Measurements from ENCODE around the gene PELI2. TPM values are rescaled to one million over a fixed set of nuclear protein-coding genes. Genes with fewer than 3 reads are reported as not detected.

Gene PELI2
- total RNA-seq, 2 experiments from 2014 or later: 2.2 to 3.8 TPM

- no peaks in the 10 kb centered on the region for H3K9me3 Mint-ChIP-seq (ENCODE audit: low read depth)
- no peaks in the 10 kb centered on the region for H3K4me1 Mint-ChIP-seq
- H3K27me3 Mint-ChIP-seq: no peaks in the 10 kb centered on the region
- intact Hi-C loops (cut with DNase I, micrococcal nuclease): no loop called here
- DNase-seq: no peak
- ATAC-seq: no peak
- H3K36me3 Mint-ChIP-seq (ENCODE audit: low read depth): peaks cover 12% of the 10 kb centered on the region
- no peak overlapping the region for H3K4me3 Mint-ChIP-seq
- CTCF ChIA-PET: interaction anchor here (0.5 to 0.6 kb wide), 3 partner anchors 132 to 1706 kb away, joined by 3 read pairs; no protein-coding TSS in a partner anchor
- no peak overlapping the region for H3K27ac Mint-ChIP-seq
- POLR2A ChIA-PET: no interaction called here
These were observed 174.8 kb downstream of the PELI2 start for GRCh38 chr14:56292970-56293369.

DNA sequence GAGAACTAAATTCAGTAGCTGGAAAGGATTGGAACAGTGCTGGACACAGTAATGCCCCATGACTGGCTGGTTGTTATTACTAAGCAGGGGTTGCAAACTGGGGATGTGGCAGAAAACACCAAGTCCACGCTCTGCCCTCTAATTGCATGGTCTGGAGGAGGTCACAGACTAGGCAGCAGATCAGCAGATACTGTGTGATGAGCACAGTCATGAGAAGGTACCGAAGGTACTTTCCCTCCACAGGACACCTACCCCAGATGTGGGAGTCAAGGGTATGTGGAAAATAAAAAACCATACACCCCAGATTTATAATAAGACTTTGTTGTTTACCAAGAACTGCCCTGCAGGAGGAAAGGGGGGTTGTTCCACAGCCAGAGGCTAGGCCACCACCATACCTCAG is 175.3 kb downstream of the PELI2 start:
- intact Hi-C loops (cut with DNase I, micrococcal nuclease): no loop called here
- peaks cover 12% of the 10 kb centered on the region for H3K36me3 Mint-ChIP-seq (ENCODE audit: low read depth)
- POLR2A ChIA-PET: interaction anchor here (0.6 kb wide), 1 partner anchor 412 kb away, joined by 4 read pairs; no protein-coding TSS in a partner anchor
- no peak overlapping the region for H3K4me3 Mint-ChIP-seq
- no peak for ATAC-seq
- no peaks in the 10 kb centered on the region for H3K4me1 Mint-ChIP-seq
- CTCF ChIA-PET: interaction anchor here (0.6 kb wide), 2 partner anchors 133 to 1706 kb away, joined by 3 read pairs; no protein-coding TSS in a partner anchor
- no peak for DNase-seq
- H3K27me3 Mint-ChIP-seq: no peaks in the 10 kb centered on the region
- H3K27ac Mint-ChIP-seq: no peak overlapping the region
- H3K9me3 Mint-ChIP-seq (ENCODE audit: low read depth): no peaks in the 10 kb centered on the region

GRCh38 chr14:56294128-56294527 is 175.9 kb downstream of the PELI2 start:
- Mint-ChIP-seq H3K9me3 (ENCODE audit: low read depth) (no peaks in the 10 kb centered on the region), H3K27me3 (no peaks in the 10 kb centered on the region), H3K4me3 (no peak overlapping the region), H3K27ac (no peak overlapping the region), H3K4me1 (no peaks in the 10 kb centered on the region), H3K36me3 (ENCODE audit: low read depth) (peaks cover 12% of the 10 kb centered on the region)
- ATAC-seq (no peak), DNase-seq (no peak)
- ChIA-PET CTCF (no interaction called here), POLR2A (interaction anchor here (0.6 kb wide), 1 partner anchor 411 kb away, joined by 4 read pairs; no protein-coding TSS in a partner anchor)
- intact Hi-C loops (cut with DNase I, micrococcal nuclease): no loop called here

- Mint-ChIP-seq H3K4me3 (no peak overlapping the region), H3K4me1 (no peaks in the 10 kb centered on the region), H3K36me3 (ENCODE audit: low read depth) (peaks cover 8% of the 10 kb centered on the region), H3K27me3 (no peaks in the 10 kb centered on the region), H3K9me3 (ENCODE audit: low read depth) (no peaks in the 10 kb centered on the region), H3K27ac (no peak overlapping the region)
- POLR2A ChIA-PET: no interaction called here
- CTCF ChIA-PET: no interaction called here
- no peak for DNase-seq
- no peak for ATAC-seq
- intact Hi-C loops (cut with DNase I, micrococcal nuclease): no loop called here
These were observed 177.5 kb downstream of the PELI2 start for GRCh38 chr14:56295743-56296142.

- CTCF ChIA-PET: interaction anchor here (0.7 to 1.8 kb wide), 2 partner anchors 9 to 48 kb away, joined by 3 to 6 read pairs; no protein-coding TSS in a partner anchor
These were observed 179.2 kb downstream of the PELI2 start for GRCh38 chr14:56297449-56297848.

DNA sequence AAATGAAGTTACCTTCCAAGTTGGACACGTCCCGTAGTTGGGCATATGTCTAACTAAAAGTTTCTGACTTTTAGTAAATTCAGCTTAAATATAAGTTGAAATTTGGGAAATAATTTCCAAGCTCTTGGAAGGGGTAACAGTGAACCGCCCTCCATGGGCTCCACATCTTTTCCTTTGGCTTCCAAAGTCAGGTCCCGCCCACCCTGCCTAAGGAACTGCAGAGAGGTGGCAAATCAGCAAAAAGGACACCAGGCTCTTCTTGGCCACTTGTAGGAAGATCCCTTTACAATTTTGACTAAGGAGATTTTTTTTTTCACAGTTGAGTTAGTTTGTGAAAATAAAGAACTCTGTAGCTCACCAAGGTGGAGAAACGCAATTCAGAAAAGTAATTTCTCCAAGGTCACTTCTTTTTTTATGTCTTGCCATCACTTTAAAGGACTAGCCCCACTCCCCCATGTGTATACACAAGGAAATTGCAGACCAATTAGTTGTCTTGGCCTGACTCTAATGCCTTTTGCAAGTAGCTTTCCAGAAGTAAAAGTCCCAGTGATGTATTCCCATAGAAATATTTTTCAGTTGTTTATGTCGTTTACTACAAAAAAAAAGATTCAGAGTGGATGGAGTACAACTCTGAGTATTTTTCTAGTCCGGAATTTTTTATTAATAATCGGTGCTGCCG is 181.2 kb downstream of the PELI2 start:
- H3K27ac Mint-ChIP-seq: no peak overlapping the region
- H3K36me3 Mint-ChIP-seq (ENCODE audit: low read depth): peaks cover 8% of the 10 kb centered on the region
- CTCF ChIA-PET: interaction anchor here (0.7 to 1.8 kb wide), 2 partner anchors 7 to 180 kb away, joined by 4 to 6 read pairs; no protein-coding TSS in a partner anchor
- DNase-seq (no peak), ATAC-seq (no peak)
- H3K27me3 Mint-ChIP-seq: no peaks in the 10 kb centered on the region
- no peaks in the 10 kb centered on the region for H3K4me1 Mint-ChIP-seq
- POLR2A ChIA-PET: no interaction called here
- H3K4me3 Mint-ChIP-seq: no peak overlapping the region
- intact Hi-C loops (cut with DNase I, micrococcal nuclease): no loop called here
- no peaks in the 10 kb centered on the region for H3K9me3 Mint-ChIP-seq (ENCODE audit: low read depth)

More at GRCh38 chr14:56297449-56297848, 179.2 kb downstream of the PELI2 start:
- Mint-ChIP-seq H3K27me3 (no peaks in the 10 kb centered on the region), H3K27ac (no peak overlapping the region), H3K9me3 (ENCODE audit: low read depth) (no peaks in the 10 kb centered on the region), H3K4me3 (no peak overlapping the region), H3K4me1 (no peaks in the 10 kb centered on the region), H3K36me3 (ENCODE audit: low read depth) (peaks cover 8% of the 10 kb centered on the region)
- intact Hi-C loops (cut with DNase I, micrococcal nuclease): no loop called here
- ATAC-seq (no peak), DNase-seq (no peak)
- POLR2A ChIA-PET: no interaction called here

DNA sequence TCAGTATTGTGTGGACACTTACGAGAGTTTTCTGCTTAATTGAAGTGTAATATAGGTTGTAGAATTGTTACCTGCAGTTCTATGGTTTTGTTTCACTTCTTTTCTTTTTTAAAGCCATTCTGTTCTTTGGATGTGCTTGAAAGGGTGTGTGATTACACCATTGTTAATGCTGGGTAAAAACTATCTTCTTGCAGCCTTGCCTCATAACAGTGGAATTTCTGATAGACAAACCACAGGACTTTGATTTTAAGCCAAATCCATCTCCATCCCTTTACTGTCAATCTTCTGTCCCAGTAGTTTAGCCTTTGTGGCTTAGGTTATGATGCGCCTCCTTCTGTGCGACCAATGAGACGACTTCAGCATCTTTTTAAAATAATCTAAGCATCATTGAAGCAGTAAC is 182.3 kb downstream of the PELI2 start:
- ChIA-PET POLR2A (no interaction called here), CTCF (interaction anchor here (0.7 kb wide), 1 partner anchor 181 kb away, joined by 4 read pairs; no protein-coding TSS in a partner anchor)
- Mint-ChIP-seq H3K27ac (no peak overlapping the region), H3K27me3 (no peaks in the 10 kb centered on the region), H3K36me3 (ENCODE audit: low read depth) (peaks cover 8% of the 10 kb centered on the region), H3K4me1 (no peaks in the 10 kb centered on the region), H3K4me3 (no peak overlapping the region), H3K9me3 (ENCODE audit: low read depth) (no peaks in the 10 kb centered on the region)
- no peak for ATAC-seq
- no peak for DNase-seq
- intact Hi-C loops (cut with DNase I, micrococcal nuclease): no loop called here

- intact Hi-C loops (cut with DNase I, micrococcal nuclease): no loop called here
- H3K4me3 Mint-ChIP-seq: no peak overlapping the region
- no peaks in the 10 kb centered on the region for H3K4me1 Mint-ChIP-seq
- no peak for ATAC-seq
- no peaks in the 10 kb centered on the region for H3K27me3 Mint-ChIP-seq
- no peak for DNase-seq
- H3K36me3 Mint-ChIP-seq (ENCODE audit: low read depth): no peaks in the 10 kb centered on the region
- POLR2A ChIA-PET: no interaction called here
- no peaks in the 10 kb centered on the region for H3K9me3 Mint-ChIP-seq (ENCODE audit: low read depth)
- H3K27ac Mint-ChIP-seq: no peak overlapping the region
- CTCF ChIA-PET: interaction anchor here (0.8 kb wide), 1 partner anchor 13 kb away, joined by 3 read pairs; no protein-coding TSS in a partner anchor
These were observed 186.2 kb downstream of the PELI2 start for GRCh38 chr14:56304456-56304855.

DNA sequence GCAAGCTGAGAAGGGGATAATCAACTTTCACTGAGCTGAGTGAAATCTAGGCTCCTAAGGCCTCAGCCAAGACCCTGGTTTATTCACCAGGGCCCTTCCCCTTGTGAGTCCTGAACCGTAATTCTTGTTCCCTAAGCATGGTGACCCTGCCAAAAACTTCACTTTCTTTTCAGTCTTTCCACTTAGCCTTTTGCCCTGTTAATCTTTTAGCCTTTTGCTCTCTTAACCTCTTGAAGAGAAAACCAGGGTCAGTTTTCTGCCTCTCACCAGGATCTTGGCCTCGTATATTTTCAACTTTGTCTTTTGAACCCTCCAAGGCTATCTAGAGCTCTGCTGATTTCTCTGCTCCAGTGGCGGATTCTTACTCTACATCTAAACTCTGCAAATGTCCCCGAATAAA is 191.0 kb downstream of the PELI2 start:
- CTCF ChIA-PET: no interaction called here
- Mint-ChIP-seq H3K27ac (no peak overlapping the region), H3K4me1 (no peaks in the 10 kb centered on the region), H3K9me3 (ENCODE audit: low read depth) (no peaks in the 10 kb centered on the region), H3K4me3 (no peak overlapping the region), H3K36me3 (ENCODE audit: low read depth) (no peaks in the 10 kb centered on the region), H3K27me3 (peaks cover 2% of the 10 kb centered on the region)
- intact Hi-C loops (cut with DNase I, micrococcal nuclease): no loop called here
- POLR2A ChIA-PET: no interaction called here
- DNase-seq (no peak), ATAC-seq (no peak)

GRCh38 chr14:56310643-56311042 is 192.4 kb downstream of the PELI2 start:
- Mint-ChIP-seq H3K9me3 (ENCODE audit: low read depth) (no peaks in the 10 kb centered on the region), H3K27ac (no peak overlapping the region), H3K4me1 (no peaks in the 10 kb centered on the region), H3K4me3 (no peak overlapping the region), H3K27me3 (peaks cover 2% of the 10 kb centered on the region), H3K36me3 (ENCODE audit: low read depth) (no peaks in the 10 kb centered on the region)
- intact Hi-C loops (cut with DNase I, micrococcal nuclease): no loop called here
- DNase-seq: no peak
- POLR2A ChIA-PET: no interaction called here
- ATAC-seq: no peak
- CTCF ChIA-PET: interaction anchor here (1.1 kb wide), 1 partner anchor 30 kb away, joined by 3 read pairs; no protein-coding TSS in a partner anchor

DNA sequence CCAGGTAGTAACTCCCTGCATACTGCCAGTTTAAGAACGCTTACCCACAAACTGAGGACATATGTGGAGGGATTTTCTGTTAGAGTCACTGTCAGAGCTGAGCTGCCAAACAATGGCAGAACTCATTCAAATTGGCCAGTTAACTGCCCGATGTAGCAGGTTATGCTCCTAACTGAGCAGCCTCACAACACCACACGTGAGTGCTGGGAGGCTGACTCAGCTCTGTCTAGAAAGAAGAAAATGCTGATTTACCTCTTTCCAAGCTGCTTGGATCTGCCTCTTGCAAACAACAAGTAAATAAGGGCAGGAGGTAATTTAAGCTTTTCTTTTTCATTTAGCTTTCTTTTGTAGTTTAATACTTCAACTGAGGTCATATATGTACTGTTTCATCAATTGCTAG is 195.6 kb downstream of the PELI2 start:
- Mint-ChIP-seq H3K36me3 (ENCODE audit: low read depth) (no peaks in the 10 kb centered on the region), H3K4me1 (no peaks in the 10 kb centered on the region), H3K27ac (no peak overlapping the region), H3K9me3 (ENCODE audit: low read depth) (no peaks in the 10 kb centered on the region), H3K4me3 (no peak overlapping the region), H3K27me3 (peaks cover 2% of the 10 kb centered on the region)
- CTCF ChIA-PET: no interaction called here
- intact Hi-C loops (cut with DNase I, micrococcal nuclease): no loop called here
- POLR2A ChIA-PET: no interaction called here
- DNase-seq (no peak), ATAC-seq (no peak)

DNA sequence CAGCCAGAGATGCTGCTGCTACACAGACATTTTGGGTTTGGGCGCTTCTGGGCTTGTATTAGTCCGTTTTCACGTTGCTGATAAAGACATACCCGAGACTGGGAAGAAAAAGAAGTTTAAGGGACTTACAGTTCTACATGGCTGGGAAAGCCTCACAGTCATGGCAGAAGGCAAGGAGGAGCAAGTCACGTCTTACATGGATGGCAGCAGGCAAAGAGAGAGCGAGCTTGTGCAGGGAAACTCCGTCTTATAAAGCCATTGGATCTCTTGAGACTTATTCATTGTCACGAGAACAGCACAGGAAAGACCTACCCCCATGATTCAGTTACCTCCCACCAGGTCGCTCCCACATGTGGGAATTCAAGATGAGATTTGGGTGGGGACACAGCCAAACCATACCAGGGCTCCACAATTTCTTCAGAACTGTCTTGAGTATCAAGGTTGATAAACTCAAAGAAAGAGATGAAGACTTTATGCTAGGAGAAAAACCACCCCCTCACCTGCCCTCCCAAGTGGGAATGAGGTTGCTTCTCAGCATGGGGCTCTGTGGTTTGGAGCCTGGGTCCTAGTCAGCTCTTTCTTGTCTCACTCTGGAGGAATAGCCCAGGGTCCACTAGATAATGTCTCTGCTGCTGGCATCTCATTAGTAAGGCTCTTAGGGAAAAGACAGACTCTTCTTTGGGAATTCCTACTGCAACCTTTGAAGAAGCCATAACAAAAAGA is 200.3 kb downstream of the PELI2 start:
- no peaks in the 10 kb centered on the region for H3K27me3 Mint-ChIP-seq
- DNase-seq: no peak
- intact Hi-C loops (cut with DNase I, micrococcal nuclease): no loop called here
- ChIA-PET CTCF (interaction anchor here (1.0 kb wide), 1 partner anchor 15 kb away, joined by 3 read pairs; no protein-coding TSS in a partner anchor), POLR2A (no interaction called here)
- ATAC-seq: no peak
- no peaks in the 10 kb centered on the region for H3K36me3 Mint-ChIP-seq (ENCODE audit: low read depth)
- no peaks in the 10 kb centered on the region for H3K9me3 Mint-ChIP-seq (ENCODE audit: low read depth)
- no peaks in the 10 kb centered on the region for H3K4me1 Mint-ChIP-seq
- H3K4me3 Mint-ChIP-seq: no peak overlapping the region
- no peak overlapping the region for H3K27ac Mint-ChIP-seq

All from activated CD4-positive, alpha-beta T cell treated with anti-CD3 and anti-CD28 coated beads for 36 hours (primary cell).